GM19467 (cell line): ENCODE data around the gene MISP.

Experiments used
- ATAC-seq: cut with Tn5 transposase; IDR thresholded peaks from one replicate; pipeline ENCODE4 v1.9.1; 2021; ENCODE audit warnings: mild to moderate bottlenecking, moderate library complexity; ENCODE audit not compliant: unreplicated experiment

Gene MISP

DNA sequence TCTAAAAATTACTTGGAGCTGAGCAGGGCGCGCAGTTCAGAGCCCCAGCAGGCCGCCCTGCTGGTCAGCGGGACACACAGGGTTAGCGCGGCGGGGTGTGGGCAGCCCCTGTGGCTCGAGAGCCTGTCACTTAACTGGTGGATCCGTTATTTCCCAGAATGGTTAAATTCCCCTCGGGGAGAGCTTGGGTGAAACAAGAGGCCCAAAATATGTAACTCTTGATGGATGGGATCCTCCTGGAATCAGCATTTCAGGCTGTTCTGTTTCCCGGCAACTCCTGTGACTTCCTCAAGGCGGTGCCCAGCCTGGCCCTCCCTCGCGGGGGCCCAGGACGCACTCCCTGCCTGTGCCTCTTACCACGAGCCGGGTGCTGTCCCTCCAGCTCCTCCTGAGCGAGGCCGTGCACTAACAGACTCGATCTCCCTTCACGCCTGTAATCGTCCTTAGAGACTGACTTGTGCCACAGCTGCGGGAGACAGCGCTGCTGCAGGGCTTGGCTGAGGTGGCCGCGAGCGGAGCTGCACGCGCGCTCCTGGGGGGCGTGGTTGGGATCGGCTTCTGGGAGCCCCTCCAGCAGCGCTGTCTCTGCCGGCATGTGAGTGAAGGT lies 56.0 kb downstream of the MISP start:
- no peak for ATAC-seq

- no peak for ATAC-seq
These were observed 56.9 kb downstream of the MISP start for GRCh38 chr19:807627-808422.

- ATAC-seq = no peak
These were observed 57.5 kb downstream of the MISP start for GRCh38 chr19:808423-808775.

DNA sequence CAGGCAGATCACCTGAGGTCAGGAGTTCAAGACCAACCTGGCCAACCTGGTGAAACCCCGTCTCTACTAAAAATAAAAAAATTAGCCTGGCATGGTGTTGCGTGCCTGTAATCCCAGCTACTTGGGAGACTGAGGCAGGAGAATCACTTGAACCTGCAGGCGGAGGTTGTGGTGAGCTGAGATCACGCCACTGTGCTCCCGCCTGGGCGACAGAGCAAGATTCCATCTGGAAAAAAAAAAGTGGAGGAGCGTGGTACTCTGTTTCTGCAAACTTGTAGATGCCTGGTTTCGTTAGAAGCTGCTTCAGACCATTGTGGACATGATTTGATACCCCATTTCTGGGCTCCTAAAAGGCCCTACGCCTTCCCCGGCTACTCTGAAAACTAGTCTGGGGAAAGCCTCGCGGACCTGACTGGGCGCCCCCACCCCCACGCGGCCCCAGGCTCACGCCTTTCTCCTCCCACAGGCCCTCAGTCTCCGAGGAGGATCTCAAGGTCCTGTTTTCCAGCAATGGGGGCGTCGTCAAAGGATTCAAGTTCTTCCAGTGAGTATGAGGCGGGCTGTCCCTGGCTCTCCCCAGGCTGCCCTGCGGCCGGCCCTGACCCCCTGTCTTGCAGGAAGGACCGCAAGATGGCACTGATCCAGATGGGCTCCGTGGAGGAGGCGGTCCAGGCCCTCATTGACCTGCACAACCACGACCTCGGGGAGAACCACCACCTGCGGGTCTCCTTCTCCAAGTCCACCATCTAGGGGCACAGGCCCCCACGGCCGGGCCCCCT lies 59.4 kb downstream of the MISP start:
- no peak for ATAC-seq

DNA sequence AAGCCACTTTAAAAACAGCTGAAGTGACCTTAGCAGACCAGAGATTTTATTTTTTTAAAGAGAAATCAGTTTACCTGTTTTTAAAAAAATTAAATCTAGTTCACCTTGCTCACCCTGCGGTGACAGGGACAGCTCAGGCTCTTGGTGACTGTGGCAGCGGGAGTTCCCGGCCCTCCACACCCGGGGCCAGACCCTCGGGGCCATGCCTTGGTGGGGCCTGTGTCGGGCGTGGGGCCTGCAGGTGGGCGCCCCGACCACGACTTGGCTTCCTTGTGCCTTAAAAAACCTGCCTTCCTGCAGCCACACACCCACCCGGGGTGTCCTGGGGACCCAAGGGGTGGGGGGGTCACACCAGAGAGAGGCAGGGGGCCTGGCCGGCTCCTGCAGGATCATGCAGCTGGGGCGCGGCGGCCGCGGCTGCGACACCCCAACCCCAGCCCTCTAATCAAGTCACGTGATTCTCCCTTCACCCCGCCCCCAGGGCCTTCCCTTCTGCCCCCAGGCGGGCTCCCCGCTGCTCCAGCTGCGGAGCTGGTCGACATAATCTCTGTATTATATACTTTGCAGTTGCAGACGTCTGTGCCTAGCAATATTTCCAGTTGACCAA lies 60.1 kb downstream of the MISP start:
- no peak for ATAC-seq

DNA sequence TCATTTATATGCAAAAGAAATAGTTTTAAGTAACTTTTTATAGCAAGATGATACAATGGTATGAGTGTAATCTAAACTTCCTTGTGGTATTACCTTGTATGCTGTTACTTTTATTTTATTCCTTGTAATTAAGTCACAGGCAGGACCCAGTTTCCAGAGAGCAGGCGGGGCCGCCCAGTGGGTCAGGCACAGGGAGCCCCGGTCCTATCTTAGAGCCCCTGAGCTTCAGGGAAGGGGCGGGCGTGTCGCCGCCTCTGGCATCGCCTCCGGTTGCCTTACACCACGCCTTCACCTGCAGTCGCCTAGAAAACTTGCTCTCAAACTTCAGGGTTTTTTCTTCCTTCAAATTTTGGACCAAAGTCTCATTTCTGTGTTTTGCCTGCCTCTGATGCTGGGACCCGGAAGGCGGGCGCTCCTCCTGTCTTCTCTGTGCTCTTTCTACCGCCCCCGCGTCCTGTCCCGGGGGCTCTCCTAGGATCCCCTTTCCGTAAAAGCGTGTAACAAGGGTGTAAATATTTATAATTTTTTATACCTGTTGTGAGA lies 60.7 kb downstream of the MISP start:
- ATAC-seq = no peak

DNA sequence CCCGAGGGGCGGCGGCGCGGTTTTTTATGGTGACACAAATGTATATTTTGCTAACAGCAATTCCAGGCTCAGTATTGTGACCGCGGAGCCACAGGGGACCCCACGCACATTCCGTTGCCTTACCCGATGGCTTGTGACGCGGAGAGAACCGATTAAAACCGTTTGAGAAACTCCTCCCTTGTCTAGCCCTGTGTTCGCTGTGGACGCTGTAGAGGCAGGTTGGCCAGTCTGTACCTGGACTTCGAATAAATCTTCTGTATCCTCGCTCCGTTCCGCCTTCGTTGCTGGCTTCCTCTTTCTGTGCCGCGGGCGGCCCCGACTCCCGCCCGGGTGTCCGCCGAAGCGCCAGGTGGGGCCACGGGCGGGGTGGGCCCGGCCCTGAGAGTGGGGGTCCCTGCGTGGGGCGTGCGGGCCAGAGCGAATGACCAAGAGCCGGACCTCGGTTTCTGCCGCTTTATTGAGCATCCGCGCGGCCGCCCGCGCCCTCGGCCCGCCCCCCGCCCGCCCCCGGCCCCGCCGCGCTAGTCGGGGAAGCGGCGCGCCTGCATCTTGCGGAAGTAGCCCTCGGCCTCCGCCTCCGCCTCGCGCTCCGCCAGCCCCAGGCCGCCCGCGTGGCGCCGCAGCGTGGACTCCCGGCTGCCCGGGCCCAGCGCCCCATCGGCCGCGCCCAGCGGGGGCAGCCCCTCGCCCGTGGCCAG lies 61.3 kb downstream of the MISP start:
- ATAC-seq = no peak

DNA sequence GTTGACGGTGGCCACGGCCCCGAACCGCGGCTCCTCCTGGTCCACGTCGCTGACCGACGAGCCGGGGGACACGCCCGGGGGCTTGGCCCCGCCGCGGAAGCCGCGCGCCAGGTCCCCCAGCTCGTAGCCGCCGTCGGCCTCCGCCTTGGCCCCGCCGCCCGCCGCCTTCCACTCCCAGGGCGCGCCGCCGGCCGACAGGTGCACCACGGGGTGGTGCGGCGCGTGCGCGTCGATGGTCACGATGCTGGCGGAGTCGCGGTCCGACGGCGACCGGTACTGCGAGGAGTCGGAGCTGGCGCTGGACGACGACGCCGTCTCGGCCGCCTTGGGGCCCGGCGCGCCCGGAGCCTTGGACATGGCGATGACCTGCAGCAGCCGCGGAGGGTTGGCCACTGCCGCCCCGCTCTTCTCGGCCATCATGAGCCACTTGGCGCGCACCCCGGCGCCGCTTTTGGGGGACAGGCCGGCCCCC lies 61.9 kb downstream of the MISP start:
- ATAC-seq = no peak

DNA sequence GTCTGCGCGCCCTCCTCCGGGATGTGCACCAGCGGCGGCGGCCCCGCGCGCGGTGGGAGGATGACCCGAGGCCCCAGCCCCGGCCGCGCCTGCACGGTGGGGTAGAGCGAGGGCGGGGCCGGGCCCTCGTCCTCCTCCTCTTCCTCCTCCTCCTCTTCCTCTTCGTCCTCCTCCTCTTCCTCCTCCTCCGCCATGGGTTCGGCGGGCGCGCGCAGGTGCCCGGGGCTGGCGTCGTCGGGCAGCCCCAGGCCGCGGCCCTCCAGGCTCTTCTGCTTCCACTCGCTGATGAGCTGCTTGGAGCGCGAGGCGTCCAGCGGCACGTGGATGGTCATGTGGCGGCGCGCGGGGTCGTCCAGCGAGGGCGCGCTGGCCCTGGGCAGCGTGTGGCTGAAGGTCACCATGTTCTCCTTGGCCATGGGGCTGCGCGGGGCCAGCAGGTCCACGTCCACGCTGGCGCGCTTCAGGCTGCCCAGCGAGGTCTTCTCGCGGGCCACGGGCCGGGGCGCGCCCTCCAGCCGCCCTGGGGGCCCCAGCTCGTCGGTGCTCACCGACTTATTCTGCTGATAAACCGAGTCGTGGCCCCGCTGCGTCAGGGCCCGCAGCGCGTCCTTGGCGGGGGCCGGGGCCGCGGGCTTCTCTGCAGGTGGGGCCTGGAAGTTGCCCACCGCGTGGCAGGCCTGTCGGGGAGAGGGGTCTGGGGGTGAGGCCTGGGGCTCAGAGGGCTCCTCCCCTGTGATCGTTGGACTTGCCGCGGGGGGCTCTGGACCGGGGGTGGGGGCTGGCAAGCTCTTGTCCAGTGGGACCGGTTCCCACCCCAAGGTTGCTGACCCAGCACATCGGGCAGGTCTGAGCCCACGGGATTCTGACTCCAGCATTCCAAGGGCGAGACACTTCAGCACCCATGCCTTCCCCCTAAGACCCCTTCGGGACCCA lies 62.6 kb downstream of the MISP start:
- ATAC-seq = no peak
